ENCODE measurements around the gene BPIFB4. TPM values are rescaled to one million over a fixed set of nuclear protein-coding genes. Genes with fewer than 3 reads are reported as not detected.
"Not testable (repeated sequence)": the region's sequence is repeated elsewhere in the genome, so short reads cannot be mapped to it uniquely, and the experiment has no call there.

BPIFB4 gene
- total RNA-seq, 1 experiment from 2014 or later, result not detected

DNA sequence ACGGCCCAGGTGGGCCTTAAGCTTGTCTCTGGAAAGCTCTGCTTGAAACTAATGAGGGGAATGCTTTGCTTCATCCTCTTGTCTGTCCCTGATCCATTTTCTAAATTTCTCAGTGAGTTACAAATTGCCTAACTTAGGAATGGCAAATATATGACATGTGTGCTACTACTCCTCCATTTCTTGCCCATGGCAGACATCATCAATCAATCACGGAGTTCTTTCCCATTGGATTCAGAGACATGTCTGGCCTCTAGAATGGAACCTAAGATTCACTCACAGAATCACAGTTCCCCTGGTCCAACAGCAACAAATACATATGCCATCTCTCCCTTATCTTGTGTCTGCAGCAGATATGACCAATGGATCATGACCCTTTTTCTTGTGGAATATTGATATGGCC is 6.6 kb upstream of the BPIFB4 start:
- no peaks in the 10 kb centered on the region for H3K27me3 ChIP-seq
- no peak for DNase-seq

DNA sequence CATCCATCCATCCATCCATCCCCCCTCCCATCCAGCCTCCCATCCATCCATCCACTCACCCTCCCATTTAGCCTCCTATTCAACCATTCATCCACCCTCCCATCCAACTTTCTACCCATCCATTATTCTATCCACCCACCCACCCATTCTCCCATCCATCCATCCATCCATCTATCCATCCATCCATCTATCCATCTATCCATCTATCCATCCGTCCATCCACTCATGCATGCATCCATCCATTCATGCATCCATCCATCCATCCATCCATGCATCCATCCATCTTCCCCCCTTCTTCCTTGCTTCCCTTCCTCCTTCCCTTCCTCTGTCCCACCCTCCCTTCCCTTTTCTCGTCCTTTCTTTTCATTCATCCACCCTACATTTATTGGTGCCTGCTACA is 4.8 kb upstream of the BPIFB4 start:
- no peaks in the 10 kb centered on the region for H3K27me3 ChIP-seq
- no peak for DNase-seq

More for the DNA sequence above, 6.6 kb upstream of the BPIFB4 start:
- Histone ChIP-seq H3K9me3 (no peaks in the 10 kb centered on the region), H3K4me3 (no peak overlapping the region), H3K36me3 (no peaks in the 10 kb centered on the region)

DNA sequence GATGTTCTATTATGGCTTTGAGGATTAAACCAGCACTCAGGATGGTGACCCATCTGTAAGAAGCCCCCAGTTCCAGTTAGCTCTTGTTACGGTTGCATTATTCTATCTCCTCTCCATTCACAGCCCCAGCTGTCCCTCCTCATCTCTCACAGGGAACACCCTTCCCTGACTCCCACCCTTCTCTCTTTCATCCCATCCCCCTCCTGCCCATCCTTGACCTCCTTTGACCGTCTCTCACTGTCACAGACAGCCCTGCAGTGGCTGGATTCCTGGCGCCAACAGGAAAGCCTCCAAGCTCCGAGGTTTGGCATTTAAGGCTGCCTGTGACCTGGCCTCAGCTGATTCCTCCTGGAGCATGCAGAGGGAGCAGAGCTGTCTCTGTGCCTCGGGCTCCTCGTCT is 4.2 kb upstream of the BPIFB4 start:
- no peak for DNase-seq
- H3K27me3 ChIP-seq, result no peaks in the 10 kb centered on the region
- H3K4me3 ChIP-seq, result no peak overlapping the region

More for the DNA sequence above, 4.8 kb upstream of the BPIFB4 start:
- no peaks in the 10 kb centered on the region for H3K9me3 ChIP-seq
- no peaks in the 10 kb centered on the region for H3K36me3 ChIP-seq
- H3K4me3 ChIP-seq, result no peak overlapping the region

DNA sequence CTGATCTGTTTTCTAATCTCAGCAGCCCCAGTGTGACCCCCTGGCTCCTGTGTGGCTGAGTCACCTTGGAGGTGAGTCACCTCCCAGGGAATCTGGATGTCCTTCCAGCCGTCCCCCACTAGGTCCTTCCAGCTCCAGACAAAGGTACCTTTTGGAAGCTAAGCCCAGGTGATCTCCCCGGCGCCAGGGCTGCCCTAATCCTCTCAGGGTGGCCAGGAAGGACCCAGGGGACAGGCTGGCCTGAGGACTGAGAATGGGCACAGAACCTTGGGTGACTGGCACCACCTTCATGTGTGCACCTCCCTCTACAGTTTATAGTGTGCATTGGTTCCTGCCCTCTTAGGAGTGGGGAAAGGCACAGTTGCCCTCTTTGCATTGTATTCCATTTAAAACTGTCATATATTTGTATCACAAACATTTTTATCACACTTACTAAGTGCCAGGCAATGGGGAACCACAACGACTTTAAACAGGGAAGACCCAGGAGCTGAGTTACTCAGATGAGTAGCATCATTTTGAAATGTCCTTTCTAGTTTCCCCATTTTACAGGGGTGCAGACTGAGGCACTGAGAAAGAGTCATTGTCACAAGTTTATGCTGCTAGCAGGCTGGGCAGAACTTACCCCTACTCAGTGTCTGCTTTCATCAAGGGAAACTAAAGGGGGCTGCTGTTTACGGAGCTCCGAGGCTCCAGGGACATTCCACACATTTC is 2.6 kb upstream of the BPIFB4 start:
- H3K27me3 ChIP-seq, result no peaks in the 10 kb centered on the region
- no peaks in the 10 kb centered on the region for H3K9me3 ChIP-seq
- no peak for DNase-seq
- no peaks in the 10 kb centered on the region for H3K36me3 ChIP-seq
- H3K4me3 ChIP-seq, result no peak overlapping the region

More for the DNA sequence above, 4.2 kb upstream of the BPIFB4 start:
- Histone ChIP-seq H3K36me3 (no peaks in the 10 kb centered on the region), H3K9me3 (no peaks in the 10 kb centered on the region)

DNA sequence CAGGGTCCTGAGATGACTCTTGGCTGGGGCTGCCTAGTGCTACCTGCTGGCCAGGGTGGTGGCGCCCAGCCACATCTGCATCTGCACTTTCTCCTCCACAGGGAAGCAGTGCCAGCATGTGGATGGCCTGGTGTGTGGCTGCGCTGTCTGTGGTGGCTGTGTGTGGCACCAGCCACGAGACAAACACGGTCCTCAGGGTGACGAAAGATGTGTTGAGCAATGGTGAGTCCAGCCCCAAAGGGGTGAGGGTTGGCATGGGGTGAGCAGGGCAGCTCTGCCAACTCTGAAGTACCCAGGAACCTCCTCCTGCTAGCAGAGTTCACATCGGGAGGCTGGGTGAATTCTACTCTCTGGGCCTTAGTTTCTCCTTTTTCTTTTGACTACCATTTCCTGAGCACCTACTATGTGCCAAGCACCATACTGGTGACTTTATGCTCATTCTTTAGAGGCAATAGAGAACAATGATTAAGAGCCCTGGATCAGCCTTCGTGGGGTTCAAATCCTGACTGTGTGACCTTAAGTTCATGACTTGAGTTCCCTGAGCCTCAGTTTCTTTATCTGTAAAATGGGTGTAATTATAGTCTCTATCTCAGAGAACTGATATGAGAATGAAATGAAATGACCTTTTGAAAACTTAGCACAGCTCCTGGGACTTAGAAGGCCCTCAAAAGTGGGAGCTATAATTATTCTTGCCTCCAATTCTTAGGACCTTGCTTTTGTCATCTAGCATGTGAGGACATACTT is 2.1 kb downstream of the BPIFB4 start:
- Histone ChIP-seq H3K27me3 (no peaks in the 10 kb centered on the region; the same call in 1 of the 2 replicates), H3K36me3 (no peaks in the 10 kb centered on the region), H3K4me3 (no peak overlapping the region), H3K9me3 (no peaks in the 10 kb centered on the region)
- DNase-seq, result no peak

DNA sequence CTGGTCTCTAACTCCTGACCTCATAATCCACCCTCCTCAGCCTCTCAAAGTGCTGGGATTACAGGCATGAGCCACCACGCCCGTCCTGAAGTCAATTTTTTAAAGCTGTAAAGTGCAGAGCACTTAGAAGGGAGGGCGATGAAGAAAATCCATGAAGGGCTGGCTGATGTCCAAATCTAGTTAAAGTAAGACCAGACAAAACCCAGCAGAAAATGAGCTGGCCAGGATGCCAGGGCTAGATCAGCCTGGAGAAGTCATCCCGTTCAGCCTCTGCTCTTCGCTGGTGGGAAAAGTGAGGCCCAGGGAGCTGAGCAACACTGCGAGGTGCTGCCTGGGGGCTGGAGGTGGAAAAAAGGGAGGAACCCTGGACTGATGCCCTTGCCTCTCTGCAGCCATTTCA is 3.1 kb downstream of the BPIFB4 start:
- H3K4me3 ChIP-seq, result no peak overlapping the region
- no peaks in the 10 kb centered on the region for H3K9me3 ChIP-seq
- H3K36me3 ChIP-seq, result no peaks in the 10 kb centered on the region
- H3K27me3 ChIP-seq, result no peaks in the 10 kb centered on the region; the same call in 1 of the 2 replicates
- DNase-seq, result no peak

DNA sequence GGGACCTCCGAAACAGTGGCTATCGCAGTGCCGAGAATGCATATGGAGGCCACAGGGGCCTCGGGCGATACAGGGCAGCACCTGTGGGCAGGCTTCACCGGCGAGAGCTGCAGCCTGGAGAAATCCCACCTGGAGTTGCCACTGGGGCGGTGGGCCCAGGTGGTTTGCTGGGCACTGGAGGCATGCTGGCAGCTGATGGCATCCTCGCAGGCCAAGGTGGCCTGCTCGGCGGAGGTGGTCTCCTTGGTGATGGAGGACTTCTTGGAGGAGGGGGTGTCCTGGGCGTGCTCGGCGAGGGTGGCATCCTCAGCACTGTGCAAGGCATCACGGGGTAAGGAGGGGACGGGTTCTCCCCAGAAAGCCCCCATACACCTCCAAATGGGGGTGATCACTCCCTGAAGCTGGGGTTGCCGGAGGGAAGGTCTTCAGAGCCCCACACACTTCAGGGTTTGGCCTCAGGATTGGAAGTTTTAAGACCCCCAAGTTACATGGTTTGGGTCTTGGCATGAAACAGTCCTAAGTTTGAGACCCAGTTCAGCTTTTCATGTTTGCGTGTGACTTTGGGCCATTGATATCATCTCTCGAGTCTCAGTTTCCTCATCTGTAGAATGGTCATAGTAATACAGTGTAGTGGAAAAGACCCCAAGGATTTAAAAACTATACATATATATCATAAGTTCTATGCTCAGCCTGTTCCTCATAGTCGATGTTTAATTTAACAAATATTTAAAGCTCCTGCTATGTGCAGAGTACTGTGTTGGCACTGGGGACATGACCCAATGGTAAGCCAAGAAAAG is 4.3 kb downstream of the BPIFB4 start:
- Histone ChIP-seq H3K4me3 (no peak overlapping the region), H3K36me3 (no peaks in the 10 kb centered on the region), H3K9me3 (no peaks in the 10 kb centered on the region), H3K27me3 (no peaks in the 10 kb centered on the region; the same call in 1 of the 2 replicates)
- no peak for DNase-seq

DNA sequence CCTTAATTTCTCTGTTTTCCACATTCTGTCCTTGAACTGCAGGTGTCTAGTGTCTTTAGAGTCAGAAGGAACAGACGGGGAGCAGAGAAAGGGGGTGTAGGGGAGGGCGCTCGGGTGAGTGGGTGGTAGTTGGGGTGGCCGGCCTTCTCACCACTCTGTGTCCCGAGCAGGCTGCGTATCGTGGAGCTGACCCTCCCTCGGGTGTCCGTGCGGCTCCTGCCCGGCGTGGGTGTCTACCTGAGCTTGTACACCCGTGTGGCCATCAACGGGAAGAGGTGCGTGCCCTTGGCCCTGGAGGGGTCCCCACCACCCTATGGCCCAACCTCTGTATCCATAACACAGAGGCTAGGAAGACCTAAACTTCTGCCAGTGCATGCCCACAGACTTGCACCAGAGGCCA is 5.3 kb downstream of the BPIFB4 start:
- Histone ChIP-seq H3K27me3 (no peaks in the 10 kb centered on the region; the same call in 1 of the 2 replicates), H3K4me3 (no peak overlapping the region), H3K36me3 (no peaks in the 10 kb centered on the region), H3K9me3 (no peaks in the 10 kb centered on the region)
- no peak for DNase-seq

DNA sequence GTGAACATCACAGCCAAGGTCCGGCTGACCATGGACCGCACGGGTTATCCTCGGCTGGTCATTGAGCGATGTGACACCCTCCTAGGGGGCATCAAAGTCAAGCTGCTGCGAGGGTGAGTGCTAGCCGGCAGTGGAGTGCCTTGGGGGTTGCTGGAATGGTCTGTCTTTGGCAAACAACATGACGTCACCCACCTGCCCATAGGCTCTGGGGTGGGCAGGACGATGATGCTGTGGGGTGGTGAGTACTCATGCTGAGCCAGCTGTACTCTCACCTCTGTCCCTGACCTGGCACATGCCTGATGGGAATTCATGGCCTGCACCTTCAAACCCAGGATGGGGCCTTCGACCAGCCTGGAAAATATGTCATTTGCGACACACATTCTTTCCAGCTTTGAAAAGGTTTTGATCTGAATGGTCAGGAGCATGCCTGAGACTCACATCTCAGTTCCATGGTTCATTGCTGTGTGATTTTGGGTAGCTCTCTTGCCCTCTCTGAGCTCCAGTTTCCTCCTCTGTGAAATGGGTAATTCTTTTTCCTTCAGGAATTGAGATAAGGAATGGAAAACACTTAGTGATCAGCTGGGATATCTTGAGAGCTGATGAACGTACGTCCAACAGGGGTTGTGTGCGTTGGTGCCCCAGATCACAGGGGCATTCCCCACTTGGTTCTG is 6.7 kb downstream of the BPIFB4 start:
- Histone ChIP-seq H3K9me3 (no peaks in the 10 kb centered on the region), H3K4me3 (no peak overlapping the region), H3K36me3 (no peaks in the 10 kb centered on the region), H3K27me3 (no peaks in the 10 kb centered on the region; the same call in 1 of the 2 replicates)
- no peak for DNase-seq

DNA sequence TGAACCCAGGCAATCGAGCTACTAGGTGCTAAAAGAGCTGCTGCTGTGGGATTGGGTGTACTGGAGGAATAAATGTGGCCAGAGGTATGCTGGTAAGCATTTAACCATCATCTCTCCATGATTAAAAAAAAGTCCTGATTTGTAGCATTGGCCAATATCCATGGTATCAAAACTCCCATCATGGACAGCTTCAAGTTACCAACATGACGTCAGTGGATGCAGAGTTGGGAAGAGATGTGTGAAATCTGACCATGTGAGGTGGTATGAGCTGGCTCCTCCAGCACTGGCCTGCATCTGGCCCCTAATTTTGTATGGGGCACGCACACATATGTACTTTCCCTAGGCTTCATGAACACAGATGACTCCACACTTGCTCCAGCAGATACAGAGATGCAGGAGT is 11.7 kb downstream of the BPIFB4 start:
- Histone ChIP-seq H3K9me3 (no peaks in the 10 kb centered on the region), H3K36me3 (no peaks in the 10 kb centered on the region), H3K4me3 (no peak overlapping the region), H3K27me3 (no peaks in the 10 kb centered on the region)
- DNase-seq, result no peak

DNA sequence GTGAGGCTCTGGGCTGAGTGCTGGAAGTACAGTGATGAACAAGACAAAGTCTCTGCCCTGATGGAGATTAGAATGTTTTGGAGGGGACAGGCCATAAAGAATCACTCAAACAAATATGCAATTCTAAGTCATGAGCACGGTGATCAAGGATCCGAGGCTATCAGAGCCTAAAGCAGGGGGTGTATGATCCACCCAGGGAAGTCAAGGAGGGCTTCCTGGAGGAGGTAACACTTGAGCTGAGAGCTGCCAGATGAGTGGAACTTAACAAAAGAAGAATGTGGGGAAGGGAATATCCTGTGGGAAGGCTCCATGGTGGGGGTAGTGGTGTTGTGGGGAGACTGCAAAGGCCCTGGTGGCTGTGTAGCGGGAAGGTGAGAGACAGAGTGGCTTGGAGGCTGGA is 12.2 kb downstream of the BPIFB4 start:
- Histone ChIP-seq H3K4me3 (no peak overlapping the region), H3K36me3 (no peaks in the 10 kb centered on the region), H3K27me3 (no peaks in the 10 kb centered on the region), H3K9me3 (no peaks in the 10 kb centered on the region)
- no peak for DNase-seq

DNA sequence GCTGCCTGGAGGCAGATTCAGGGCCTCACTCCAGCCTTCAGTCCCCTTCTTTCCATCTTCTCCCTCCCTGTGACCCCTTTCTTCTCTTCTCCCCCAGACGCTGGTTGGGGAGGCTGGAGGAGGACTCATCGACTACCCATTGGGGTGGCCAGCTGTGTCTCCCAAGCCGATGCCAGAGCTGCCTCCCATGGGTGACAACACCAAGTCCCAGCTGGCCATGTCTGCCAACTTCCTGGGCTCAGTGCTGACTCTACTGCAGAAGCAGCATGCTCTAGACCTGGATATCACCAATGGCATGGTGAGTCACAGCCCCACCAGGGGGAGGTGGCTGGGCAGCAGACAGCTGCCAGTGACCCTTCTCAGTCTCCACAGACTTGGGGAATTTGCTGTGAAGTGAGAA is 12.9 kb downstream of the BPIFB4 start:
- no peaks in the 10 kb centered on the region for H3K27me3 ChIP-seq
- peak; percentile 25 for DNase-seq
- H3K4me3 ChIP-seq, result no peak overlapping the region

DNA sequence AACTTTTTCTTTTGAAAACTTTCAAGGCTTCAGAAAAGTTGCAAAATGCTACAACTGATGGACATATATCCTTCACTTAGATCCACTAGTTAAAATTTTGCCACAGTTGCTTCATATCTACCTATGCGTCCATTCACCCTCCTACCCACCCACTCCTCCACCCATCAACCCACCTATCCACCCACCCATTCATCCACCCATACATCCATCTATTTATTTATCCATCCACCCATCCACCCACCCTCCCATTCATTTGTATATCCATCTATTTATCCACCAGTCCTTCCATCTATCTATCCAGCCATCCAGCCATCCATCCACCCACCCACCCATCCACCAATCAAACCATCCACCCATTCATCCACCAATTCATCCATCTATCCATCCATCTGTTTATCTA is 13.6 kb downstream of the BPIFB4 start:
- Histone ChIP-seq H3K27me3 (no peaks in the 10 kb centered on the region), H3K9me3 (no peaks in the 10 kb centered on the region), H3K4me3 (no peak overlapping the region), H3K36me3 (no peaks in the 10 kb centered on the region)
- no peak for DNase-seq

More for the DNA sequence above, 12.9 kb downstream of the BPIFB4 start:
- no peaks in the 10 kb centered on the region for H3K9me3 ChIP-seq
- H3K36me3 ChIP-seq, result no peaks in the 10 kb centered on the region

DNA sequence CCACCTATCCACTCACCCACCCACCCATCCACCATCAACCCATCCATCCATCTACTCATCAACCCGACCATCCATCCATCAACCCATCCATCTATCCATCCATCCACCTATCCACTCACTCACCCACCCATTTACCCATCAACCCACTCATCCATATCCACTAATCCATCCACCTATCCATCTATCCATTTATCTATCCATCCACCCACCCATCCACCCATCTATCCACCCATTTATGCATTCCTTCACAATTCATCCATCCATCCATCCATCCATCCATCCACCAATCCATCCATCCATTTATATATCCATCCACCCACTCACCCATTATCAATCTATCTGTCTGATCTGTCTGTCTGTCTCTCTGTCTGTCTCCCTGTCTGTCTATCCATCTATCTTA is 14.1 kb downstream of the BPIFB4 start:
- Histone ChIP-seq H3K36me3 (no peaks in the 10 kb centered on the region), H3K27me3 (no peaks in the 10 kb centered on the region), H3K9me3 (no peaks in the 10 kb centered on the region), H3K4me3 (no peak overlapping the region)
- DNase-seq, result no peak

DNA sequence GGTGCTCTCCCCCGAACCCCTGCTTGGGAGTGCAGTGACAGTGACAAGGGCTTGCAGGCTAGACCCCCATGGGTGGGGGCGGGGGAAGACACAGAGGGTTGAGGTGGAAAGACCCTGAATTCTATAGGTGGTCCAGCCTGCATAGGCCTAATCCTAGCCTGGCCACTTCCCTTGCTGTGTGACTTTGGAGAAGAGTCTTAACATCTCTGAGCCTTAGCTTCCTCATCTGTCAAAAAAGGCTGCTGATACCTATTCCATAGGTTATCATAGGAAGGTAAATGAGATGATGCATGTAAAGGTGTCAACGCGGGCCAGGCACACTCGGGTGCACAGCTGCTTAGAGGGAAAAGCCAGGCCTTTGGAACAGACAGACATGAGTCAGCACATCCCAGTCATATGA is 15.8 kb downstream of the BPIFB4 start:
- no peak overlapping the region for H3K4me3 ChIP-seq
- H3K27me3 ChIP-seq, result no peaks in the 10 kb centered on the region
- DNase-seq, result no peak
- no peaks in the 10 kb centered on the region for H3K9me3 ChIP-seq
- no peaks in the 10 kb centered on the region for H3K36me3 ChIP-seq

DNA sequence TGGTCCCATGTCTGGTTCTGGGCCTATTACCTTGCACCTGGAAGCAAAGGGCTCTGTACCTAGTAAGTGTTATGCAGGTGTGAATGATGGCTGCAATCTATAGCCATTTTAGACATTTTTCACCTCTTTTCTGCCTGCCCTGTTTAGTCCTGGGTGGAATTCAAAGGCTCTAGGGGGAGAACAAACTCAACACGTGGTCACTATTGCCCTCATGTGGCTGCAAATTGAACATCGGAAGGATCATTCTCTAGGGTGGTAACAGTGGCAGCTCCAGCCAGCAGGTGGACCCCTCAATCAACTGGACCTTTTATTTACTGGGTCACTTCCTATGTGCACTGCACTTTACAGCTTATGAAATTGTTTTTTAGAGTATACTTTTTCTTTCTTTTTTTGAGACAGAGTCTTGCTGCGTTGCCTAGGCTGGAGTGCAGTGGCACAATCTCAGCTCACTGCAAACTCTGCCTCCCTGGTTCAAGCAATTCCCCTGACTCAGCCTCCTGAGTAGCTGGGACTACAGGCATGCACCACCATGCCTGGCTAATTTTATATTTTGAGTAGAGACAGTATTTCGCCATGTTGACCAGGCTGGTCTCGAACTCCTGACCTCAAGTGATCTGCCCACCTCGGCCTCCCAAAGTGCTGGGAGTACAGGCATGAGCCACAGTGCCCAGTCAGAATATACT is 16.6 kb downstream of the BPIFB4 start:
- H3K36me3 ChIP-seq, H3K4me3 ChIP-seq, H3K9me3 ChIP-seq, H3K27me3 ChIP-seq: not testable (repeated sequence)
- peak; percentile 23 for DNase-seq

All from MG63 (cell line).